A549 treated with RU486 at 1 μM for 4 hours (cell line): Measurements from ENCODE around the gene MAPK6. TPM values are rescaled to one million over a fixed set of nuclear protein-coding genes. Genes with fewer than 3 reads are reported as not detected.

Experiments
- total RNA-seq: library from RNA; stranded (reverse); fragments of 200-300 nt; extraction: Qiagen RNA extraction; gene quantifications from 5 replicates; pipeline ENCODE4 v1.2.3, GENCODE V29; 2022; ENCODE audit warnings: low read depth

MAPK6 gene
- total RNA-seq = 28.6 to 63.2 TPM (median 52.0 TPM) in 5 replicates

GRCh38 chr15:52018693-52019393, at the start of gene MAPK6:
Gene MAPK6, plus strand, starts transcription at chr15:52019219. Its CDS starts 27,242 bp downstream, at chr15:52046461.

GRCh38 chr15:51971375-51972133, 47.5 kb upstream of the MAPK6 start, which contains the start of gene LEO1:
Gene LEO1, minus strand, starts transcription at chr15:51971778. Its CDS starts 33 bp downstream, at chr15:51971745.

Other genes starting within 250 kb of the MAPK6 start
- 38.7 to 66.3 TPM (median 53.3 TPM) in 5 replicates for gene TMOD3, start 189.6 kb upstream of the MAPK6 start, total RNA-seq
- 47.7 to 71.6 TPM (median 53.4 TPM) in 5 replicates for gene LEO1, start 47.4 kb upstream of the MAPK6 start, total RNA-seq
- 0.15 to 0.21 TPM in 2 of 5 replicates, not detected in the others for gene BCL2L10, start 93.6 kb downstream of the MAPK6 start, total RNA-seq
- 40.6 to 54.6 TPM (median 50.9 TPM) in 5 replicates for gene GNB5, start 172.2 kb downstream of the MAPK6 start, total RNA-seq